NB4 (cell line): Measurements from ENCODE around the gene NAPSA.
"Not testable (repeated sequence)": the region's sequence is repeated elsewhere in the genome, so short reads cannot be mapped to it uniquely, and the experiment has no call there.

ENCODE experiments used
- DNase-seq: peaks from one replicate; pipeline ENCODE4 v3.0.0; 2010; ENCODE audit warnings: low read depth
- H3K4me3 ChIP-seq: one replicate; pipeline ENCODE4 v1.5.1; 2011; ENCODE audit warnings: mild to moderate bottlenecking, low read depth, low read length, moderate library complexity
- CTCF ChIP-seq: IDR thresholded peaks from one replicate; pipeline ENCODE4 v1.5.1; 2012; ENCODE audit warnings: low read depth, low read length
- MAX ChIP-seq: IDR thresholded peaks from 2 replicates; pipeline ENCODE4 v1.6.1; 2011; ENCODE audit warnings: low read depth, low read length
- MYC ChIP-seq: IDR thresholded peaks from 2 replicates; pipeline ENCODE4 v1.6.1; 2011; ENCODE audit warnings: low read depth, low read length
- POLR2A ChIP-seq: IDR thresholded peaks from 2 replicates; pipeline ENCODE4 v1.6.1; 2011; ENCODE audit warnings: mild to moderate bottlenecking; ENCODE audit not compliant: insufficient read length; ENCODE audit errors: extremely low read depth

NAPSA gene

GRCh38 chr19:50358483-50359327 is 6.7 kb downstream of the NAPSA start:
- no peak overlapping the region for H3K4me3 ChIP-seq

GRCh38 chr19:50357178-50358100 is 8.0 kb downstream of the NAPSA start:
- DNase-seq, result peak; percentile 50
- TF ChIP-seq CTCF, result peak; percentile 72
- no peak for TF ChIP-seq POLR2A
- H3K4me3 ChIP-seq, result no peak overlapping the region

More at GRCh38 chr19:50358483-50359327, 6.7 kb downstream of the NAPSA start:
- TF ChIP-seq POLR2A (no peak), CTCF (no peak), MYC (no peak), MAX (no peak)
- no peak for DNase-seq

- TF ChIP-seq CTCF (no peak), MYC (no peak), POLR2A (no peak), MAX (no peak)
- DNase-seq, result no peak
- H3K4me3 ChIP-seq, result no peak overlapping the region
Observed at GRCh38 chr19:50356691-50357177, 8.7 kb downstream of the NAPSA start.

- DNase-seq, H3K4me3 ChIP-seq: not testable (repeated sequence)
Observed at GRCh38 chr19:50353487-50353880, 12.0 kb downstream of the NAPSA start.

- no peak for DNase-seq
- H3K4me3 ChIP-seq, result no peak overlapping the region
- TF ChIP-seq POLR2A (no peak), MAX (no peak), CTCF (no peak), MYC (no peak)
Observed at GRCh38 chr19:50352242-50352641, 13.2 kb downstream of the NAPSA start.
